Esophagus squamous epithelium (tissue), 4 donors: ENCODE measurements around the gene KRT77.

Experiments used
- POLR2A ChIP-seq, 4 donors: fragments of 450-650 bp; IDR thresholded peaks; one replicate each; pipeline ENCODE4 v1.6.1; 2017; ENCODE audit warnings: antibody characterized with exemption in 4 of 4, mild to moderate bottlenecking in 4 of 4, moderate library complexity in 3 of 4
- TF ChIP-seq, protein P1 (sequence below), 6 experiments: fragments of 450-650 bp in 4 of 6; fragments of 200-600 bp in 2 of 6; sonication (generic) in 2 of 6; IDR thresholded peaks; one replicate each; pipeline ENCODE4 v1.5.1; 2016 to 2019; ENCODE audit warnings: antibody characterized with exemption in 6 of 6, mild to moderate bottlenecking in 4 of 6, moderate library complexity in 4 of 6

DNA sequence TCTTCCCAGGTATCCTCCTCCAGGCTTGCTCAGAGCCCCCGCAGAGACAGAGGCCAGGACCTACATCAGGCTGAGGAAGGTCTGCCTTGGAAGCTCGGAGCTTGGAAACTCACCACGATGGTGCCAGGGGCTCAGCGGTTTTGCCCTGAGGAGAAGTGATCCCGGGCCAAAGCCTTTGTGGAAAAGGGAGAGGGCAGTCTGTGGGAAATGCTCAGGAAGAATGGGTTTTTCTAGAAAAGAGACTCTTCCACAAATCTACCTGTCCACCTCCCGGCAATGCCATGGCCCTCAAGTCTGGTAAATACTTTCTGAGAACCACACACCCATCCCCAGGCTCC lies 59.3 kb downstream of the KRT77 start:
- TF ChIP-seq, protein P1, sequence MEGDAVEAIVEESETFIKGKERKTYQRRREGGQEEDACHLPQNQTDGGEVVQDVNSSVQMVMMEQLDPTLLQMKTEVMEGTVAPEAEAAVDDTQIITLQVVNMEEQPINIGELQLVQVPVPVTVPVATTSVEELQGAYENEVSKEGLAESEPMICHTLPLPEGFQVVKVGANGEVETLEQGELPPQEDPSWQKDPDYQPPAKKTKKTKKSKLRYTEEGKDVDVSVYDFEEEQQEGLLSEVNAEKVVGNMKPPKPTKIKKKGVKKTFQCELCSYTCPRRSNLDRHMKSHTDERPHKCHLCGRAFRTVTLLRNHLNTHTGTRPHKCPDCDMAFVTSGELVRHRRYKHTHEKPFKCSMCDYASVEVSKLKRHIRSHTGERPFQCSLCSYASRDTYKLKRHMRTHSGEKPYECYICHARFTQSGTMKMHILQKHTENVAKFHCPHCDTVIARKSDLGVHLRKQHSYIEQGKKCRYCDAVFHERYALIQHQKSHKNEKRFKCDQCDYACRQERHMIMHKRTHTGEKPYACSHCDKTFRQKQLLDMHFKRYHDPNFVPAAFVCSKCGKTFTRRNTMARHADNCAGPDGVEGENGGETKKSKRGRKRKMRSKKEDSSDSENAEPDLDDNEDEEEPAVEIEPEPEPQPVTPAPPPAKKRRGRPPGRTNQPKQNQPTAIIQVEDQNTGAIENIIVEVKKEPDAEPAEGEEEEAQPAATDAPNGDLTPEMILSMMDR (IDR thresholded peaks at IDR 0.05) = no peak
- TF ChIP-seq POLR2A (IDR thresholded peaks at IDR 0.05) = no peak
